ENCODE measurements around the gene FRMD4A. TPM values are rescaled to one million over a fixed set of nuclear protein-coding genes. Genes with fewer than 3 reads are reported as not detected.

The FRMD4A gene
- total RNA-seq, 1 experiment from 2014 or later: 7.0 TPM

GRCh38 chr10:13882119-13882711 lies 448.5 kb downstream of the FRMD4A start:
- BruUV-seq (replicated peaks): no TSS peak
- Mint-ChIP-seq H3K36me3 (ENCODE audit: insufficient read depth, unreplicated experiment) (peaks cover 4% of the 10 kb centered on the region), H3K4me3 (ENCODE audit: low read depth, unreplicated experiment) (no peak overlapping the region), H3K9me3 (ENCODE audit: low read depth, unreplicated experiment) (no peaks in the 10 kb centered on the region), H3K4me1 (ENCODE audit: low read depth, unreplicated experiment) (peaks cover 8% of the 10 kb centered on the region), H3K27me3 (ENCODE audit: unreplicated experiment) (peaks cover 2% of the 10 kb centered on the region), H3K27ac (ENCODE audit: unreplicated experiment) (no peak overlapping the region)
- DNase-seq: peak; percentile 54
- intact Hi-C loops (cut with micrococcal nuclease; ENCODE audit: unreplicated experiment): no loop called here
- no peak for TF ChIP-seq CTCF (IDR thresholded peaks at IDR 0.05; ENCODE audit: unreplicated experiment)
- CTCF ChIA-PET: no interaction called here

- DNase-seq: no peak
- BruUV-seq (replicated peaks): no TSS peak
- Mint-ChIP-seq H3K36me3 (ENCODE audit: insufficient read depth, unreplicated experiment) (no peaks in the 10 kb centered on the region), H3K4me3 (ENCODE audit: low read depth, unreplicated experiment) (no peak overlapping the region), H3K9me3 (ENCODE audit: low read depth, unreplicated experiment) (no peaks in the 10 kb centered on the region), H3K4me1 (ENCODE audit: low read depth, unreplicated experiment) (no peaks in the 10 kb centered on the region), H3K27ac (ENCODE audit: unreplicated experiment) (no peak overlapping the region), H3K27me3 (ENCODE audit: unreplicated experiment) (peaks cover 2% of the 10 kb centered on the region)
- intact Hi-C loops (cut with micrococcal nuclease; ENCODE audit: unreplicated experiment): no loop called here
- CTCF ChIA-PET: interaction anchor here (0.6 to 0.9 kb wide), 3 partner anchors 77 to 129 kb away, joined by 3 to 4 read pairs (median 4); no protein-coding TSS in a partner anchor
- TF ChIP-seq CTCF (IDR thresholded peaks at IDR 0.05; ENCODE audit: unreplicated experiment): no peak
These were observed 450.0 kb downstream of the FRMD4A start for GRCh38 chr10:13880760-13881159.

GRCh38 chr10:13877154-13877909 lies 453.4 kb downstream of the FRMD4A start:
- no peak for DNase-seq
- BruUV-seq (replicated peaks): no TSS peak
- H3K9me3 Mint-ChIP-seq (ENCODE audit: low read depth, unreplicated experiment): no peaks in the 10 kb centered on the region
- no peak overlapping the region for H3K27ac Mint-ChIP-seq (ENCODE audit: unreplicated experiment)
- no peak overlapping the region for H3K4me3 Mint-ChIP-seq (ENCODE audit: low read depth, unreplicated experiment)
- intact Hi-C loops (cut with micrococcal nuclease; ENCODE audit: unreplicated experiment): no loop called here
- H3K27me3 Mint-ChIP-seq (ENCODE audit: unreplicated experiment): peaks cover 12% of the 10 kb centered on the region
- no peak for TF ChIP-seq CTCF (IDR thresholded peaks at IDR 0.05; ENCODE audit: unreplicated experiment)
- CTCF ChIA-PET: no interaction called here
- no peaks in the 10 kb centered on the region for H3K4me1 Mint-ChIP-seq (ENCODE audit: low read depth, unreplicated experiment)
- H3K36me3 Mint-ChIP-seq (ENCODE audit: insufficient read depth, unreplicated experiment): no peaks in the 10 kb centered on the region

GRCh38 chr10:13873196-13873595 lies 457.5 kb downstream of the FRMD4A start:
- peaks cover 12% of the 10 kb centered on the region for H3K27me3 Mint-ChIP-seq (ENCODE audit: unreplicated experiment)
- CTCF ChIA-PET: interaction anchor here (0.7 kb wide), 1 partner anchor 280 kb away, joined by 3 read pairs; no protein-coding TSS in a partner anchor
- H3K36me3 Mint-ChIP-seq (ENCODE audit: insufficient read depth, unreplicated experiment): no peaks in the 10 kb centered on the region
- no peak overlapping the region for H3K27ac Mint-ChIP-seq (ENCODE audit: unreplicated experiment)
- intact Hi-C loops (cut with micrococcal nuclease; ENCODE audit: unreplicated experiment): no loop called here
- H3K9me3 Mint-ChIP-seq (ENCODE audit: low read depth, unreplicated experiment): no peaks in the 10 kb centered on the region
- no TSS peak for BruUV-seq (replicated peaks)
- DNase-seq: no peak
- H3K4me3 Mint-ChIP-seq (ENCODE audit: low read depth, unreplicated experiment): no peak overlapping the region
- H3K4me1 Mint-ChIP-seq (ENCODE audit: low read depth, unreplicated experiment): no peaks in the 10 kb centered on the region
- TF ChIP-seq CTCF (IDR thresholded peaks at IDR 0.05; ENCODE audit: unreplicated experiment): no peak
